Measurements from ENCODE around the gene YY1. TPM values are rescaled to one million over a fixed set of nuclear protein-coding genes. Genes with fewer than 3 reads are reported as not detected.
A peak's percentile ranks its signal among the peaks of the same experiment; 100 is the strongest.

YY1 gene
- total RNA-seq, 2 donors from 2014 or later, result 44.4 to 60.7 TPM

DNA sequence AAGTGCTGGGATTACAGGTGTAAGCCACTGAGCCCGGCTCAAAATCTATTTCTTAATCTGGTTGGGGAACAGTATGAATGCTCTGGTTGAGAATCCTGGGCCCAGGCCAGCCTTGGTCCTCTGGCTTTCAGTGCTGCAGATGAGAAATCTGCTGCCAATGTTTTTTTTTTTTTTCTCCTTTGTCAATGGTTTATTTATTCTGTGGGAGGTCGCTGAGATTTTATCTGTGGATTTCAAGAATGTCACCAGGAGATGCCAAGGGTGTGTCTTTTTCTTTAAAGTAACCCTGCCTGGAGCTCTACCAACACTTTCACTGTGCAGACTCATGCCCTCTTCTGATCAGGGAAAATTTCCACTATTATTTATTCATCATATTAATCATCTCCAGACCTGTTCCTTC, 63.7 kb downstream of the YY1 start:
- TF ChIP-seq, protein P1, sequence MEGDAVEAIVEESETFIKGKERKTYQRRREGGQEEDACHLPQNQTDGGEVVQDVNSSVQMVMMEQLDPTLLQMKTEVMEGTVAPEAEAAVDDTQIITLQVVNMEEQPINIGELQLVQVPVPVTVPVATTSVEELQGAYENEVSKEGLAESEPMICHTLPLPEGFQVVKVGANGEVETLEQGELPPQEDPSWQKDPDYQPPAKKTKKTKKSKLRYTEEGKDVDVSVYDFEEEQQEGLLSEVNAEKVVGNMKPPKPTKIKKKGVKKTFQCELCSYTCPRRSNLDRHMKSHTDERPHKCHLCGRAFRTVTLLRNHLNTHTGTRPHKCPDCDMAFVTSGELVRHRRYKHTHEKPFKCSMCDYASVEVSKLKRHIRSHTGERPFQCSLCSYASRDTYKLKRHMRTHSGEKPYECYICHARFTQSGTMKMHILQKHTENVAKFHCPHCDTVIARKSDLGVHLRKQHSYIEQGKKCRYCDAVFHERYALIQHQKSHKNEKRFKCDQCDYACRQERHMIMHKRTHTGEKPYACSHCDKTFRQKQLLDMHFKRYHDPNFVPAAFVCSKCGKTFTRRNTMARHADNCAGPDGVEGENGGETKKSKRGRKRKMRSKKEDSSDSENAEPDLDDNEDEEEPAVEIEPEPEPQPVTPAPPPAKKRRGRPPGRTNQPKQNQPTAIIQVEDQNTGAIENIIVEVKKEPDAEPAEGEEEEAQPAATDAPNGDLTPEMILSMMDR (IDR thresholded peaks at IDR 0.05), result no peak
- TF ChIP-seq POLR2A (IDR thresholded peaks at IDR 0.05), result no peak
- TF ChIP-seq POLR2AphosphoS5 (IDR thresholded peaks at IDR 0.05), result peak; percentile 86
- peak; percentile 78 for DNase-seq (ENCODE audit: low spot score)
- Histone ChIP-seq H3K9me3 (no peaks in the 10 kb centered on the region), H3K36me3 (no peaks in the 10 kb centered on the region), H3K27me3 (replicated peaks; ENCODE audit: insufficient read depth) (no peaks in the 10 kb centered on the region), H3K4me1 (replicated peaks) (peaks cover 20% of the 10 kb centered on the region), H3K27ac (peak overlapping the region; percentile 94 to 96), H3K4me3 (no peak overlapping the region)
- intact Hi-C loops (cut with DNase I), result no loop called here
- 15% methylated on average over 2 of the region's 2 CpGs for WGBS

DNA sequence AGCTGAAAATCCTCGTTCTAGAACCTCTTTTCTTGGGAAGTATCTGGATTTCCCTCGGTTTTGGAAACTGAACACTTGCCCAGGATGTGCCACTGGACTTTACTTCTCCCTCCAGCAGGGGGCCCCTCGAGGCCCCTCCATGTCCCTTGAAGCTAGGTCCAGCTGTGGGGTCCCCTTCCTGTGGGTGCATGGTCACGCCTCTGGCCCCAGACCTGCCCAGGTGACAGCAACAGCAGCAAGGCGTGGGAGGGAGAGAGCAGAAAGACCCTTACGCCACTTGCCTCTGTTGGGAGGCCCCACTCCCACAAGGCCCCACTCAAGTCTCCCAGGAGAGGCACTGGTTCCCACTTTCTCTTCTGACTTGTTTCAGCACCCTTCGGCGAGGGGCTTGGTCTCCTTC, 64.2 kb downstream of the YY1 start:
- DNase-seq (ENCODE audit: low spot score), result no peak
- H3K27ac ChIP-seq, result peak overlapping the region; percentile 94 to 96
- H3K27me3 ChIP-seq (replicated peaks; ENCODE audit: insufficient read depth), result no peaks in the 10 kb centered on the region
- no peaks in the 10 kb centered on the region for H3K9me3 ChIP-seq
- TF ChIP-seq POLR2AphosphoS5 (IDR thresholded peaks at IDR 0.05), result no peak
- TF ChIP-seq, protein P1 (IDR thresholded peaks at IDR 0.05), result peak in 2 of 4 experiments; percentile 28 to 33
- peaks cover 17% of the 10 kb centered on the region for H3K4me1 ChIP-seq (replicated peaks)
- 61% methylated on average over 8 of the region's 8 CpGs for WGBS
- intact Hi-C loops (cut with DNase I), result no loop called here
- H3K4me3 ChIP-seq, result no peak overlapping the region
- no peaks in the 10 kb centered on the region for H3K36me3 ChIP-seq

DNA sequence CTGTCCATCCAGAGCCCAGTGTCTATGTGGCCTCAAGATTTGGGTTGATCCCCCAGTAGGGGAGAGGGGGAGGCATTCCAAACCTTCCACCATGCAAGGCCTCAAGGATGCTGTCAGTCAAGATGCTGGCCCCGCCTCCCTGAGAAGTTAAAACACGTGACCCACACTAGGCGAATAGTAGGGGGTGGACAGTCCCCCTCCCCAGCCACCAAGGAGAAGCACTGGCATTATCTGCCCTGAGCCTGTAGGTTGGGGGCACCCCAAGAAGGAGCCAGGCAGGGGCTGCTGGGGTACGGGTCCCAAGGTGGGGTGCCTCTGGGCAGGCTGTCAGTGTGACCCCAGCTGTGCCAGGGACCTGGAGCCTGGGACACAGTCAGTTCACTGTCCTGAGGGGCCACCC, 65.0 kb downstream of the YY1 start:
- 62% methylated on average over 4 of the region's 4 CpGs for WGBS

DNA sequence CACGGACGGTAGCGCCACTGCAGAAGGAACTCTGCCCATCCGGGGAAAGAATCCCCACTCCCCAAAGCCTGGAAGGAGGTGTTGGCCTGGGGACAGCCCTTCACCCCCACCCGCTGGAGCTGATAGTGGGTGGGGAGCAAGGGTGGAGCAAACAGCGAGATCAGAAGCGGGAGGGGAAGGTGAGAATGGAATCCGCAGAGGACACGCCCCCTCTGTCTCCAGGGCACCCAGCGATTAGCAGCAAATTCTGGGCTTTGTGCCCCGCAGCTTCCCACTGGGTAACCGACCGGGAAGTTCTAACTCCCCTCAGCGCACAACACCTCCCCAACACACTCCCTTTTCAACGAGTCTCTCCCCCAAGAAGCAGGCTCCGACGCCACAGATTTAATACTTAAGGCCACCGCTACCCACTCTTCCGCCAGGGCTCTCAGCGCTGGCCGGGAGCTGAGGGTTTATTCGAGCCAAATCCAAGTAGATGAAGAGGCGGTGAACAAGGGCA, 65.9 kb downstream of the YY1 start:
- H3K4me3 ChIP-seq, result peak overlapping the region; percentile 91 to 98
- TF ChIP-seq POLR2AphosphoS5 (IDR thresholded peaks at IDR 0.05) (peak; percentile 68), POLR2A (IDR thresholded peaks at IDR 0.05) (peak; percentile 28)
- TF ChIP-seq, protein P1 (IDR thresholded peaks at IDR 0.05), result no peak
- H3K4me1 ChIP-seq (replicated peaks), result peaks cover 17% of the 10 kb centered on the region
- H3K27me3 ChIP-seq (replicated peaks; ENCODE audit: insufficient read depth), result no peaks in the 10 kb centered on the region
- 5% methylated on average over 23 of the region's 23 CpGs for WGBS
- intact Hi-C loops (cut with DNase I), result loop anchor here (5.0 kb wide), 2 partner anchors 63 to 72 kb away; partner anchors contain the start of gene WDR25
- no peaks in the 10 kb centered on the region for H3K9me3 ChIP-seq
- H3K36me3 ChIP-seq, result no peaks in the 10 kb centered on the region
- peak overlapping the region; percentile 94 to 96 for H3K27ac ChIP-seq
- DNase-seq (ENCODE audit: low spot score), result peak; percentile 86

More for the DNA sequence above, 65.0 kb downstream of the YY1 start:
- intact Hi-C loops (cut with DNase I), result no loop called here
- Histone ChIP-seq H3K9me3 (no peaks in the 10 kb centered on the region), H3K27ac (peak overlapping the region; percentile 94 to 96), H3K36me3 (no peaks in the 10 kb centered on the region), H3K4me3 (no peak overlapping the region), H3K27me3 (replicated peaks; ENCODE audit: insufficient read depth) (no peaks in the 10 kb centered on the region), H3K4me1 (replicated peaks) (peaks cover 17% of the 10 kb centered on the region)
- TF ChIP-seq POLR2A (IDR thresholded peaks at IDR 0.05) (no peak), POLR2AphosphoS5 (IDR thresholded peaks at IDR 0.05) (no peak)
- TF ChIP-seq, protein P1 (IDR thresholded peaks at IDR 0.05), result no peak
- DNase-seq (ENCODE audit: low spot score), result no peak
